ENCODE measurements around the gene SLC6A6.

SLC6A6 gene

DNA sequence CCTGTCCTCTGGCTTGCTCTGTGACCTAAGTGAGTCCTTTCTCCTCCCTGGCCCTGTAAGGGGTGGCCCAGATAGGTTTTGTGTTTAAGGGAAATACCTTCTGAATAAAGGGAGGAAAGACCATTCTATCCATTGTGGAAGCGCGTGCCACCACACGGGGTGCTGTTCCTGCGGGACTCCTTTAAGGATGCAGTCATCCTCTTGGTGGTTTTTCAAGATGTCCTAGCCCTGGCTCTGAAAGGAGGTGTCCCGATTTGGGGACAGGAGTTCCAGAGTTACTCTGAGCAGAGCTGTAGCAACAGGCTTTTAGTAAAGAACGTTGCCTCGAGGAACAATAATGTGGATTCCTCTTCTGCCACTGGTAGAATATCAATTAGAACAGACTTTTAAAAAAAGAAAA is 9.6 kb downstream of the SLC6A6 start:
- no peak for DNase-seq (ENCODE audit: low read depth, low spot score)
- H3K4me3 ChIP-seq (ENCODE audit: low read length): no peak overlapping the region

DNA sequence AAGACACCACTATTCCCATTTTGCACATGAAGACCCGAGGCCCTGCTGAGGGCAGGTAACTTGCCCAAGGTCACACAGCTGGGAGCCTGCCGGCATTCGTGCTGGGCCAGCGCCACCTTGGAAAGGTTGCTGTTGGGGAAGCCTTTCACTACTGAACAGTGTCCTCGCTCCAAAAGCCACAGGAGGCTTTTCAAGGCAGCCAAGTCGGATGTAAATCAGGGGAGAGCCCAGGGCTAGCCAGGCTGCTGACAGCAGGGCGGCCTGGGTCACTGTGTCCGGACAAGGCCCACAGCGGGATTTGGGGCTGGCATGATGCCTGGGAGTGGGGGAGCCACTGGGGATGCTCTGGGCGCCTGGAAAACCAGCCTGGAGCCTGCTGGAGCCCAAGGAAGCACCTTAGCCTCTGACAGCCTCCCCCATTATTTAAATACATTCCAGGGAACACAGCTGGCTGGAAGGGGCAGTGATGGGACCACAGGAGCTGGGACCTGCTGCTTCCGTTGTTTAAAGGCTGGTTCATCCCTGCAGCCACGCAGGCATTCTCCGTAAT is 10.5 kb downstream of the SLC6A6 start:
- no peak for DNase-seq (ENCODE audit: low read depth, low spot score)
- no peak overlapping the region for H3K4me3 ChIP-seq (ENCODE audit: low read length)

DNA sequence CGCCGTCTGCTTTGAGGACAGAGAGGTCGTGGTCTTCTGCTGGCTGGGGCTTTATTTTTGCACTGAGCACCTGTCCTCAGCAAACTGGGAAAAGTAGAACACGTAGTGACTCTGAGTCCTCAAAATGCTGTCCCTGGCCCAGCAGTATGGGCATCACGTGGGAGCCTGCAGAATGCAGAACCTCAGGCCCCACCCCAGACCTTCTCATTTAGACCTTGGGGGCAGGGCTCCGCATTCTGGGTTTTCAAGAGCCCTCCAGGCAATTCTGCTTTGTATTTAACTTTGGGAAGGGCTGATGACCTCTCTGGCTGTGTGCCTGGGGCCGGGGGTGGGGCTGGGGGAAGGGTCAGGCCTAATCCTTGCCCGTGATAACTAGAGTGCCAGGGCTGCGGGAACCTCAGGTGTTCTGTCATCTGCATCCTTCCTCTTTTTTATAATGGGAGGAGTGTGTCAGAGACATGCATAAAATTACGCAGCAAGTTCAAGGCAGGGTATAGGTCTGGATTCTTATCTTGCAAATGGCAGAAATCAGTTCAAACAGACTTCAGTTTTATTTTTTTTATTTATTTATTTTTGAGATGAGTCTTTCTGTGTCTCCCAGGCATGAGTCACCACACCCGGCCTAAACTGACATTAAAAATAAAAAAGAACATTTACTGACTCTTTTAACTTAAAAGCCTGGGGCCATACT is 11.1 kb downstream of the SLC6A6 start:
- no peak overlapping the region for H3K4me3 ChIP-seq (ENCODE audit: low read length)
- no peak for DNase-seq (ENCODE audit: low read depth, low spot score)

DNA sequence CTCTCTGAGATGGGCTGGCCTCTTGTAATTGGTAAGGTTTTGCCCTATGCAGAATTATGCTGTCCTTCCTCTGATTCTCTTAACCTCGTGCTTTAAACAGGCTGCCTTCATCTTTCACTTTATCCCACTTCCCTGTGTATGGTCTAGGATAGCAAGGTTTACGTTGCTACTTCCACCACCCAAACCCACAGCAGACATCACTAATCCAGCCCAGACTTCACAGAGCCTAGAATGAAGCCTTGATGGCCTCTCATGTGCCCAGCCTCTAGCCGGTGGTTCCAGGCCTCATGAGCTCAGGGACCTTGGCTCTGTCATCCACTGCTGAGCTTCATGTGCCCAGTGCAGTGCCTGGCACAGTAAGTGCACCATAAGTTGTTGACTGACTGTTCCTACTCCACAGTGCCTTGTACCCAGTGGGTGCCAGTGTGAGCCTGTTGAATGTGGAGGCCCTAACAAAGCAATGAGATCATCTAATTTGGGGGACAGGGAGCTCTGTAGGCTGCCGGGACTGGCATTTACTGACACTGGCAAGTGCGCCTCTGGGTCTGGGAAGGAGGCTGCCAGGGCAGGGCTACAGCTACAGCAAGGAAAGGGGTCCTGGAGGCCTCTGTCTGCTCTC is 12.5 kb downstream of the SLC6A6 start:
- DNase-seq (ENCODE audit: low read depth, low spot score): no peak
- H3K4me3 ChIP-seq (ENCODE audit: low read length): no peak overlapping the region

DNA sequence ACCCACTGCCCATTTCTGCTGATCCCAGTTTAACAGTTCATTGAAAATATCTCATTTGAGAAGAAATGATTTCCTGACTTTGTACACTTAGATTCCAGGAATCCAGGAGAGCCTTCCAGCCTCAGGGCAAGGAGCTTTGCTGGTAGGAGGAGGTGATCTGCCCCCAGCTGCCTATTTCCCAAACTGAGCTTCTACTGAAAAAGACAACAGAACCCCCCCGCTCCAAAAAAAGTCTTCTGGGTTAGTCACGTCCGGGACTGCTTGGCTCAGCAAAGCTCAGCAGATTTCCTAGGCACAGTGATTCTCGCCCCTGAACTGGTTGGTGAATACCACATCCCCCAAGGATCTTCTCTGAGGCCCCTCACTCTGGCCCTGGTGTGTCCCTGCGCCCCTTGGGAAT is 13.1 kb downstream of the SLC6A6 start:
- no peak for DNase-seq (ENCODE audit: low read depth, low spot score)
- H3K4me3 ChIP-seq (ENCODE audit: low read length): no peak overlapping the region

DNA sequence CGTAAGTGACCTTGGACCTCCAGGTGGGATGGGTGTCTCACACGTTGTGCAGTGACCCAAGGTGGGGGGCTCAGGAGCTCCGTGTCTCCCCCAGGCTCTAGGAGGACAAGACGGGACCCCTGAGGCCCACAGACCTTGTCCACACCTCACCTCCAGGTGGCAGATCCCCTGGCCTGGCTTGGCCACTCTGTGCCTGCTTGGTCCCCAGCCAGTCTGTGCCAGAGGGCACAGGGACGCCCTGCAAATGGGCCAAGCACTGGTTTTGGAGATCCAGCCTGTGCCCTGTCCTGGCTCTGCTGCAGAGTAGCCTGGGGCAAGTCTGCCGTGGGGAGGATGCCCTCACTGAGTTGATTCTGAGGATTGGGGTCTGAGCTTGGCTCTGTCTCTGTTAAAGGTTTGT is 14.0 kb downstream of the SLC6A6 start:
- no peak for DNase-seq (ENCODE audit: low read depth, low spot score)
- H3K4me3 ChIP-seq (ENCODE audit: low read length): no peak overlapping the region

DNA sequence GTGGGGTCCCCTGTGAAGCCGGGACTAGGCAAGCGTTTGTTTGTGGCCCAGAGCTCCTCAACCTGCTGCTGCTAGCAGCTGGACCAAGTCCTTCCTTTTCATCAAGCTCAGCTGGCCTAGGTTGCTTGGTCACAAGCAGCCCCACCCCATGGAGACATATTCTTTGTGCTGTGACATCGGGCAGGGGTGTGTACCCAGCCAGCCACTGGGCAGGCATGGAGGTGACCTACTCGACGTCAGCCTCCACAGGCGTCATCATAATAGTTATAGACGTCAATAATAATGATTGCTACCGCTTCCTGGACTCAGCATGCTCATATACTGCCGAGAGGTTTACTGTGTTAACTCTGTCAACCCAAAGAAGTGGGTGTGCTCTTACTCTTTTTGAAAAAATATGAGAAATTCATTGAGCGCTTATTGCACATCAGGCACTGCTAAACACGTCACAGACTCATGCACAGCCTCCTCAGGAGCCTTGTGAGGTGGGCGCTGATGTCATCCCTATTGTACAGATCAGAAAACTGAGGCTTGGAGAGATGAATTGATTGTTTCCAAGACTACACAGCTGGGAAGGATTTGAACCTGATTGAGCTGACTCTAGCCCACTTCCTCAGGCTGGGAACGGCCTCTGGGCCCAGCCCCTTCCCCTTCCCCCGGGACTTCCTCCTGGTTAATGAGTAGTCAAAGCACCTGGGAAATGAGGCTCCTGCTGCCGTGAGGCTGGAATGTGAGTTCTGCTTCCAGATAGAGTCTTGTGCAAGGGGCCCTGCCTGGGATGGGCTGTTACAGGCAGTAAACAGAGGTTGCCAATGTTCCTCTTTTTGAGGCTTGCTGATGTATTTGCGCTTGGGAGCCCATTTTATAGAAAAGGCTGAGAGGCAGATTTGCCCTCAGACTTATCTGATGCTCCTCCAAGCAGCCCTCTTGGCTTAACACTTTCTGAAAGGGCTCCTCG is 16.2 kb downstream of the SLC6A6 start:
- no peak for DNase-seq (ENCODE audit: low read depth, low spot score)

DNA sequence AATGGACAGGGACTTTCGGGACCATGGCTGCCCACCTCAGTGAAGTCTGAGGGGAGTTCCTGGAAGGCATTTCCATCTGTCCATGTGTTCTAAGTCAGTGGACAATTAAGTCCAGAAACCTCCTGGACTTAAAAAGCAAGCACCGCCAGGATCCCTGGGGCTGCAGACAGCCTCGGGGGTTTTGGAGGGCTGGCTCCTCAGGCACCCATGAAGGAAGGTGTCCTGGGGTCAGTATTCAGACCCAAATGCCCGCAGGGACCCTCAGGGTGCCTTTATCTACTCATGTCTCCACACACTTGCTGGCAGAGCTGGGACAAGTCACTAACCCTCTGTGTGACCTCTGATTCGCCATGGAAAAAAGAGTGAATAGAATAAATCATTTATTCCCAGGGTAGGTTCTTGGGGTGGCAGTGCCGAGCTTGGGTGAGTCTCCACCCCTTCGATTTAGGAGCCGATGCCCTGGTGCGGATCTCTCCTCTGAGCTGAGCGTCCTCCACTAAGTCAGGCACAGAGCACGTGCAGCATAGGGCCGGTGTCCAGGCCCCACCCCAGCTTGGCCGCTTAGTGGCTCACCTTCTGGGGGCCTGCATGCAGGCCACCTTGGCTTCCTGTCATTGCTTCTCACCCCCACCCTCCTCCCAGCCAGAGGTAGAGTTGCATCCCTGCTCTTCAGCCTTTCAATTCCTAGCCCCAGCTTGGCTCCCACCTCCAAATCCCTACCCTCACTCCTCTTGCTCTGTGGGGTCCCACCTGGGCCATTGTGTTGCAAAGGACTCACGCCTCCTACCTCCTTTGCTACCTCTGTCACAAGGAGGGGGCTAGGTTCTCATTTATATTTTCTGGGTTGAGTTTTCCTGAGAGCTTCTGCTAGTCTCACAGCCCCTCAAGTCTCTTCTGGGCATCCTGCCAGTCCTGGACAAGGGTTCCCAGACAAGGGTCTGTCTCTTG is 19.9 kb downstream of the SLC6A6 start:
- DNase-seq (ENCODE audit: low read depth, low spot score): no peak
- no peak overlapping the region for H3K4me3 ChIP-seq (ENCODE audit: low read length)

More for the DNA sequence above, 16.2 kb downstream of the SLC6A6 start:
- no peak overlapping the region for H3K4me3 ChIP-seq (ENCODE audit: low read length)

DNA sequence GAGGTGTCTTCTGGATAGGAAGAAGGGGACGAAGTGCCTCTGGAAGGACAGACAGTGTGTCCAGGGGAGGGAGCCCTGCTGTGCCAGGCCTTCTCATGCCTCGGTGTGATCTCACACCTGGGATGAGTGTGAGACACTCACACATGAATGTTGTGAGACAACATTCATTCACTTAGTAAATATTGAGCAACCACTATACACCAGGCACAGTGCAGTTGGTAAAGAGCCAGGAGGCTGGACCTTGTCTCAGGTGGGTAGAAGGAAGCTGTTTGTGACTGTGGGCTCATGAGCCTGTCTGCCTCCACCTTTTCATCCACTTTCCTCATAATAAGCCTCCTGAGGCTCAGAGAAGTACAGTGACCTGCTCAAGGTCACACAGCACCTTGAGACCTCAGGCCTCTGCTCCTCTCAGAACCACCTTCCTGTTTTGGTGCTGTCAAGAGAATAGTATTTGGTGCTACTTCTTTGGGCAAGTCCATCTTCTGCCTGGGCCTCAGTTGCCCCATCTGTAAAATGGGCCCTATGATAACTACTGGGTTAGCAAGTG is 20.9 kb downstream of the SLC6A6 start:
- DNase-seq (ENCODE audit: low read depth, low spot score): no peak

DNA sequence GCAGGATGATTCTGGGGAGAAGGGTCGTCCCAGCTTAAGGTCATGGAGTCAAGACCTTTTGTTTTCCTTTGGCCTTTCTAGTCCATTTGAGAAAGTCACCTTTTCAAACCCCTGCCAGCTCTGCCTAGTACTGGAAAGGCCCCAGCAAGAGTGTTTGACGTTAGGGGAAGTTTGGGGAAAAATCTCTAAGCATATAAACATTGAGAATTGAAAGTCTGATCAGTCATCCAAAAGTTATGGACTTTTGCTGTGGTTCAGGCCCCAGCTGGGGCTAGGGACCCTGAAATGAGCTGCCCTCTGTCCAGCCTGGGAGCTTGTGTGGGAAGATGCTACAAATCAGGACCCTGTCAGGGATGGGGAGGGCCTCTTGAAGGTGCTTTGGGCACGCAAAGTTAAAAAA is 21.6 kb downstream of the SLC6A6 start:
- H3K4me3 ChIP-seq (ENCODE audit: low read length): no peak overlapping the region

More for the DNA sequence above, 20.9 kb downstream of the SLC6A6 start:
- H3K4me3 ChIP-seq (ENCODE audit: low read length): no peak overlapping the region

DNA sequence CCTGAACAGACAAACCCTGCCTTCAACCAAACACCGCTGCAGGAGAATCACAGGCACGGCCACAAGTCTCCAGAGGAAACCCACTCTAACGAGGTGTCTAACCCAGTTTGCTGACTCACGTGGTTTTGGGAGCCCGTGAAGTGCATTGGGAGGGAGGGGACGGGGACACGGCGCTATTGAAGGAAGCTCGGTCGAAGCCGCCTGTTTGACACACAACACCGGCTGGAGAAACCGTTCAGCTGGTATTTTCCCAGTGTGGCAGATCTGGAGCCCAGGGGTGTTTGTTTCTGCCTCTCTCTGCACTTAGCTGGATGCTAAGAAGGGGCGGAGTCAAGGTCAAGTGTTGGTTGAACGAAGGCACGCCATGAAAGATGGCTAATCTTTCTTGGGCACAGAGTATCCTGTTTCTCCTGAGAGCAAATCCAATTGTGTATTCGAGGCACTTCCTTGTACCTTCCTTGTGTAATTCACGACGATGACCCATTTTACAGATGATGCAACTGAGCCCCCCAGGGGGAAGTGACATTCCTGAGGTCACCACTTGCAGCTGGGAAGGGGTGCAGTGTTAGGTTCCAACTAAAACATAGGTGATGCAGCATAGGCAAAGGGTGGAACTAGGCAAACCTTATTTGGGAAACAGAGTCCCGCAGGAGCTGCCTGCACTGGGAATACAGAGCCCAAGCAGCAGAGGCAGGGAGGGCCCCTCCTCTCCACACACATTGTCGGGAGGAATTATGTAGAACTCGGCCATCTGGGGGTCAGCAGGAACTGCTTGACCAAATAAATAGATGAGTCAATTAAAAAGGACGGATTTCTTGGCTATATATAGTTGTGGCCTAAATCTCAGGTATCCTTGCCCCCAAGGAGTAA is 22.5 kb downstream of the SLC6A6 start:
- no peak for DNase-seq (ENCODE audit: low read depth, low spot score)
- H3K4me3 ChIP-seq (ENCODE audit: low read length): no peak overlapping the region

More for the DNA sequence above, 21.6 kb downstream of the SLC6A6 start:
- no peak for DNase-seq (ENCODE audit: low read depth, low spot score)

DNA sequence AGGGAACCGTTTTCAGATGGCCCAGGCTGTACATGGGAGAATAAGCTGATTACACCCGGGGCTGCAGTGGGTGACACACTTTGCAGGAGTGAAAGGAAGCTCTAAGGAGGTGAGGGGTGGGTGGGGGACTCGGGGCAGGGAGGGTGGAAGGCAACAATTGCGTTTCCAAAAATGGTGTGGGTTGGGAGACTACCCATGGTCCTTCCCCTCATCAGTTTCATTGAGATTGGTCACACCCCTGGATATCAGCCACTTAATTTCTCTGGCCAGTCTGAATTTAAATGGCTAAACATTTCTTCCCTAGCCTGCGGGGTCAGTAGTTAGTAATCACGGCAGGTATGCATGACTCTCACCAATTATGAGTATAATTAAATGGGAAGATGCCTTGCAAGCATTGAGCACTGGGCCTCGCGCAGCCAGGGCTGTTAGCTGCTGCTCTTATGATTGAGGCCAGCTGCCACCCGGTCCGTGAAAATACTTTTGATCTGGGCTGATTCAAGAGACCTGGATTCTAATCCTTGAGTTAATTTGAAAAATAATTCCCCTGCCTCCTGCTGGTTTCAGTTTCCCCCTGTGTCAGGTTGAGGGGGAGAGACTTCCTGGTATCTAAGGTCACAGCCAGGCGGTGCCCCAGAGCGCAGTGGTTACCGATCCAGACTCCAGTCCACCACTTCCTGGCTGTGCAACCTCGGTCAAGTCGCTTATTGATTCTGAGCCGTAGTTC is 23.3 kb downstream of the SLC6A6 start:
- H3K4me3 ChIP-seq (ENCODE audit: low read length): no peak overlapping the region
- DNase-seq (ENCODE audit: low read depth, low spot score): no peak

DNA sequence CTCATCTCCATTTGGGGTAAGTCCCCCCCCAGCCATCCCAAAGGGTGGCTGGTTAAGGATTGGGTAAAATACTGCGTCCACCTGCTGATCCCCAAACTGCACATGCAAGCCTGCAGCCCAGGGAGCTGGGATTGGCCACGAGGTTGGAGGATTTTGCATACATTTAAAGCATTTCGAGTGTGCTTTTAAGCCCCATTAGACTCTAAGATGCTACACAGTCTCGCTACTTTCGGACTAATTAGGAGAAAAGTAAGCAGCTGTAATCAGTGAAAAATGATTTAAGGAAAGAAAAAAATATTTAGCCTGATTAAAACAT is 23.9 kb downstream of the SLC6A6 start:
- no peak overlapping the region for H3K4me3 ChIP-seq (ENCODE audit: low read length)
- no peak for DNase-seq (ENCODE audit: low read depth, low spot score)

DNA sequence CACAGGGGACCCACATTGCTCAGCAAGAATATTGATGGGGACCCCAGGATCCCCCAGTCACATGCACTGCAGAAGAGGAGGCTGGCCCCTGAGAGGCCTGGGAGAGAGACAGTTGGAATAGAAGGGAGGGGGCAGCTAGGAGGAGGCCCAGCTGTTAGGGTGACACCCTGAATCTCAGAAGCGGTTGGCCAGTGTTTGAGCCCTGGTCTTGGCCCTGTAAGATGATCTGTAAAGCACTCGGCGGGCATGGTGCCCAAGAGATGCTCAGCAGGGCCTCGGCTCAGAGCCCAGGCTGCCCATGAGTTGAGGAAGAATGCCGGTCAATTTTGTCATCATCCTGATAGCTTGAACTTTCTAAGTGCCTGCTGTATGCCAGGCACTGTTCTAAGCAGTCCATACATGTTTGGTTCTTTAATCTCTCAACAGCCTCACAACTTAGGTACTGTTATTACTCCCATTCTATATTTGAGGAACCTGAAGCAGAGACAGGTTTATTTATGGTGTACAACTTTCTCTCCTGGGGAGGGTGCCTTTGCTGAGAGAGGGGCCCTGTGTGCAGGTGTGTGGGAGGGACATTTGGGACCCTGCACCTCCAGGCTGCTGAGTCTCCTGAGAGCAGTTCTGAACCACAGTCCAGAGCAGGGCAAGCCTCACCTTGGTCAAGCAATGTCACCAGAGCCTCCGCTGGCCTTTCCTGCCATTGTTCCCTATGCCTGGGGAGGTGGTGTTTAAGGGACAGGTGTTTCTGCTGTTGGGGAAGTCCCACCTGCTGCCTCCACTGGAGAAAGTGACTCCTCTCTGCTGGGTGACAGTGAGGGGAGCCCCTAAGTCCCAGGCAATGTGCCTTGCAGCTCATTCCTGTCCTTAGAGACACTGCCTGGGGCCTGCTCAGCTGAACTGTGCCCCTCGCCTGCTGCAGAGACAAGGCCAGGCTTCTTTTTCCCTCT is 26.0 kb downstream of the SLC6A6 start:
- H3K4me3 ChIP-seq (ENCODE audit: low read length): no peak overlapping the region
- no peak for DNase-seq (ENCODE audit: low read depth, low spot score)

DNA sequence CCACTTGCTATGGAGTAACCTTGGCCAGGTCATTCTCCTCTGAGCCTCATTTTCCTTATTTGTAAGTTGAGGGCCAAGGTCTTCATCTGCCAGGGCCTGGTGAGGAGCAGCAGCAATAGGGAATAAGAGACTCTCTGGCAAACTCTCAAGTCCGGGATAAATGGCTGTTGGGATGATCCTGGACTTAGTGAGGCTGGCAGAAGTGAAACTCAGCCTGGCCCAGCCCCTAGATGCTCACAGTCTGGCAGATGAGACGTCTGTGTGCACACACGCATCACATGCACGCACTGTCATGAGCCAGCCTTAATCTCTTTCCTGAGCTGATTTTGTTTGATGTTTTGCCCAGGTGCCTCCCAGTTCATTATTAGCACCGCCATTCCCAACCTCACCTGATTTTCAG is 26.8 kb downstream of the SLC6A6 start:
- H3K4me3 ChIP-seq (ENCODE audit: low read length): no peak overlapping the region
- no peak for DNase-seq (ENCODE audit: low read depth, low spot score)

DNA sequence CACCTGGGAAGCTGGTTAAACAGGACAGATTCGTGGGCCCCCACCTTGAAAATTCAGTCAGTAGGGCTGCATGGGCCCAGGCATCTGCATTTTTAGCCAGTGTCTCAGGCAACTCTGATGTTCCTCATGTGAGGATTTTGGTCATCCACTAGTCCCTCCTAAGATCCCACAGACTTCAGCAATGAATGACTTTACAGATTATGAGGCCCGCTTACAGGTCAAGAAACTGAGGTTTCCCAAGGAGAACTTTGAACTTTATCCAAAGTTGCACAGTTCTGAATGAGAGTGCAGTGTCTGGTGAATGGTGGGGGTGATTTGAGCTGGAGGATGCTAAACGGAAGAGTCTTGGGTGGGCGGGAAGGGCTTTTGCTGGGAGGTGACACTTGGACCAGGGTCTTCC is 27.2 kb downstream of the SLC6A6 start:
- H3K4me3 ChIP-seq (ENCODE audit: low read length): no peak overlapping the region
- no peak for DNase-seq (ENCODE audit: low read depth, low spot score)
